GM12892 (cell line): Measurements from ENCODE around the gene AOC3.

Experiments
- POLR2A ChIP-seq: IDR thresholded peaks from 2 replicates; pipeline ENCODE4 v1.6.1; 2011; ENCODE audit warnings: low read depth, low read length, control low read depth
- POLR2AphosphoS5 ChIP-seq: IDR thresholded peaks from 2 replicates; pipeline ENCODE4 v1.6.1; 2011; ENCODE audit warnings: low read depth, low read length, control low read depth
- TAF1 ChIP-seq: IDR thresholded peaks from 2 replicates; pipeline ENCODE4 v1.6.1; 2011; ENCODE audit warnings: low read depth, mild to moderate bottlenecking, control low read depth, low read length, borderline replicate concordance

- no peak for TF ChIP-seq POLR2A
- TF ChIP-seq POLR2AphosphoS5 = peak; percentile 65
- TF ChIP-seq TAF1 = no peak
These were observed 6.0 kb upstream of the AOC3 start for GRCh38 chr17:42844761-42845555.
